Parathyroid adenoma (tissue), 2 donors: ENCODE results near the gene LPAR6.

Source experiments
- H2AFZ ChIP-seq: fragments of 300-600 bp; sonication (generic); one replicate; pipeline ENCODE4 v1.7.0; 2017; ENCODE audit warnings: antibody characterized with exemption, mild to moderate bottlenecking
- H3K27ac ChIP-seq: fragments of 300-600 bp; sonication (generic); one replicate; pipeline ENCODE4 v1.7.0; 2017
- H3K27me3 ChIP-seq: fragments of 300-600 bp; sonication (generic); one replicate; pipeline ENCODE4 v1.7.0; 2017; ENCODE audit warnings: low read length; ENCODE audit not compliant: control insufficient read depth, insufficient read depth
- H3K36me3 ChIP-seq: fragments of 300-600 bp; sonication (generic); one replicate; pipeline ENCODE4 v1.7.0; 2017; ENCODE audit warnings: low read length; ENCODE audit not compliant: control insufficient read depth, insufficient read depth
- H3K4me1 ChIP-seq: fragments of 300-600 bp; sonication (generic); one replicate; pipeline ENCODE4 v1.7.0; 2017; ENCODE audit warnings: control low read depth
- H3K4me2 ChIP-seq: fragments of 300-600 bp; sonication (generic); one replicate; pipeline ENCODE4 v1.7.0; 2017; ENCODE audit warnings: low read length
- H3K4me3 ChIP-seq: fragments of 300-600 bp; sonication (generic); one replicate; pipeline ENCODE4 v1.7.0; 2017; ENCODE audit warnings: low read depth, low read length
- H3K79me2 ChIP-seq: fragments of 300-600 bp; sonication (generic); one replicate; pipeline ENCODE4 v1.7.0; 2017; ENCODE audit warnings: control low read depth
- H3K9ac ChIP-seq: fragments of 300-600 bp; sonication (generic); one replicate; pipeline ENCODE4 v1.7.0; 2017; ENCODE audit warnings: mild to moderate bottlenecking
- H3K9me3 ChIP-seq: fragments of 300-600 bp; sonication (generic); one replicate; pipeline ENCODE4 v1.7.0; 2017; ENCODE audit warnings: low read length; ENCODE audit not compliant: control insufficient read depth
- CTCF ChIP-seq: fragments of 300-600 bp; sonication (generic); IDR thresholded peaks from one replicate; pipeline ENCODE4 v1.7.0; 2017; ENCODE audit warnings: antibody characterized with exemption, mild to moderate bottlenecking
- donor health status: primary hyperparathyroidism.

Gene LPAR6

GRCh38 chr13:48386816-48387215 lies 26.1 kb downstream of the LPAR6 start:
- no peaks in the 10 kb centered on the region for H3K36me3 ChIP-seq
- H3K4me1 ChIP-seq: no peaks in the 10 kb centered on the region
- no peaks in the 10 kb centered on the region for H3K79me2 ChIP-seq
- H3K27ac ChIP-seq: no peak overlapping the region
- H3K9me3 ChIP-seq: no peaks in the 10 kb centered on the region
- no peak overlapping the region for H3K4me2 ChIP-seq
- no peak overlapping the region for H3K4me3 ChIP-seq
- no peak overlapping the region for H3K9ac ChIP-seq
- H3K27me3 ChIP-seq: no peaks in the 10 kb centered on the region
- no peak overlapping the region for H2AFZ ChIP-seq
- TF ChIP-seq CTCF: no peak

GRCh38 chr13:48383384-48383783 lies 29.5 kb downstream of the LPAR6 start:
- no peaks in the 10 kb centered on the region for H3K4me1 ChIP-seq
- no peak overlapping the region for H3K4me2 ChIP-seq
- H3K9me3 ChIP-seq: no peaks in the 10 kb centered on the region
- H3K9ac ChIP-seq: no peak overlapping the region
- H3K79me2 ChIP-seq: no peaks in the 10 kb centered on the region
- TF ChIP-seq CTCF: no peak
- H3K36me3 ChIP-seq: no peaks in the 10 kb centered on the region
- no peak overlapping the region for H3K4me3 ChIP-seq
- no peak overlapping the region for H2AFZ ChIP-seq
- no peak overlapping the region for H3K27ac ChIP-seq
- H3K27me3 ChIP-seq: no peaks in the 10 kb centered on the region

- no peak overlapping the region for H3K27ac ChIP-seq
- no peaks in the 10 kb centered on the region for H3K27me3 ChIP-seq
- H2AFZ ChIP-seq: no peak overlapping the region
- H3K4me2 ChIP-seq: no peak overlapping the region
- no peak overlapping the region for H3K4me3 ChIP-seq
- no peak overlapping the region for H3K9ac ChIP-seq
- no peaks in the 10 kb centered on the region for H3K79me2 ChIP-seq
- H3K36me3 ChIP-seq: no peaks in the 10 kb centered on the region
- no peaks in the 10 kb centered on the region for H3K4me1 ChIP-seq
- TF ChIP-seq CTCF: no peak
- no peaks in the 10 kb centered on the region for H3K9me3 ChIP-seq
Measured at GRCh38 chr13:48380581-48380980, 32.3 kb downstream of the LPAR6 start.

GRCh38 chr13:48377857-48378256 lies 35.1 kb downstream of the LPAR6 start:
- Histone ChIP-seq H3K4me1 (no peaks in the 10 kb centered on the region), H3K79me2 (no peaks in the 10 kb centered on the region), H3K27ac (no peak overlapping the region), H3K4me2 (no peak overlapping the region), H2AFZ (no peak overlapping the region), H3K27me3 (no peaks in the 10 kb centered on the region), H3K9me3 (no peaks in the 10 kb centered on the region), H3K9ac (no peak overlapping the region), H3K36me3 (no peaks in the 10 kb centered on the region), H3K4me3 (no peak overlapping the region)
- no peak for TF ChIP-seq CTCF

- H3K4me2 ChIP-seq: no peak overlapping the region
- H3K4me3 ChIP-seq: no peak overlapping the region
- no peaks in the 10 kb centered on the region for H3K9me3 ChIP-seq
- no peaks in the 10 kb centered on the region for H3K79me2 ChIP-seq
- H3K27ac ChIP-seq: no peak overlapping the region
- no peak for TF ChIP-seq CTCF
- no peaks in the 10 kb centered on the region for H3K4me1 ChIP-seq
- no peak overlapping the region for H3K9ac ChIP-seq
- H3K27me3 ChIP-seq: no peaks in the 10 kb centered on the region
- no peak overlapping the region for H2AFZ ChIP-seq
- no peaks in the 10 kb centered on the region for H3K36me3 ChIP-seq
Measured at GRCh38 chr13:48370815-48371214, 42.1 kb downstream of the LPAR6 start.
